DMS 273 (cell line): ENCODE results near the gene C1RL.
A peak's percentile ranks its signal among the peaks of the same experiment; 100 is the strongest.

ENCODE experiments used
- DNase-seq: peaks from one replicate; lab custom pipeline; 2025; ENCODE audit not compliant: unreplicated experiment; lab: John Stamatoyannopoulos, UW

Gene C1RL

DNA sequence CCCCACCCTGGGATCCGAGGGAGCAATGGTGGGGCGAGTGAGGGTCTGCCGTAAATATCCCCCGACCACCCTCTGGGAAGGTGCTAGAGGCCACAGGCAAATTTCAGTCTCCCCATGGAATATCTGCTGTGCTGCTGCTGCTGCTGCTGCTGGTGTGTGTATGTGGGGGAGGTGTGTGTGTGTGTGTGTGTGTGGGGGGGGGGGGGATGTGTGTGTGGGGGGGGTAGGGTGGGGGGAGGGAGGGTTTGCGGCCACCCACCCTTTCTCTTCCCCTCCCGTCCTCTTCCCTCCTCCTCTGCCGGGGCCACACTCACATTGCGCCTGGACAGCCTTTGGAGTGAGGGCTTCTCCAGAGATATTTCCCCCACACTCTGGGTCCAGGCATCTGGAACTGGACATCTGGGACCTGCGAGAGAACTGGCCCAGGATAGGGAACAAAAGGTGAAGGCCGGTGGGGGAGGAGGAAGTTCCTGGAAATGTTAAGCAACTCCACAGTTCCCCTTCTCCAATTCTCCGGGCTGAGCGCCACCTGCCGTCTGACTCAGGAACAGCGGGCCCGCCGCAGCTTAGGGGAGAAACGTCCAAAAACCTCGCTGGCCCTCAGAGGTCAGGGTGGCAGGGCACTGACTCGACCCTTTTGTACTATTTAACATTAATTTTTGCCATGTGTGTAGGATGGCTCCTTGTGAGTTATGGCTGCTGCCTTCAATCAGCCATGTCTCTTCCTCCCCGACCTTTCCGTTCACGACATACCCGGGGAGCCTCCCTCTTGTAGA is at the start of gene C1RL:
Gene C1RL (minus strand): TSS at position 419 of the 776 bp plus-strand sequence. CDS start 34 bp downstream, at position 385.
- DNase-seq = peak; percentile 84

GRCh38 chr12:7157391-7157790 is 48.4 kb upstream of the C1RL start:
- DNase-seq = no peak

- no peak for DNase-seq
Measured at GRCh38 chr12:7156259-7157197, 47.5 kb upstream of the C1RL start.

DNA sequence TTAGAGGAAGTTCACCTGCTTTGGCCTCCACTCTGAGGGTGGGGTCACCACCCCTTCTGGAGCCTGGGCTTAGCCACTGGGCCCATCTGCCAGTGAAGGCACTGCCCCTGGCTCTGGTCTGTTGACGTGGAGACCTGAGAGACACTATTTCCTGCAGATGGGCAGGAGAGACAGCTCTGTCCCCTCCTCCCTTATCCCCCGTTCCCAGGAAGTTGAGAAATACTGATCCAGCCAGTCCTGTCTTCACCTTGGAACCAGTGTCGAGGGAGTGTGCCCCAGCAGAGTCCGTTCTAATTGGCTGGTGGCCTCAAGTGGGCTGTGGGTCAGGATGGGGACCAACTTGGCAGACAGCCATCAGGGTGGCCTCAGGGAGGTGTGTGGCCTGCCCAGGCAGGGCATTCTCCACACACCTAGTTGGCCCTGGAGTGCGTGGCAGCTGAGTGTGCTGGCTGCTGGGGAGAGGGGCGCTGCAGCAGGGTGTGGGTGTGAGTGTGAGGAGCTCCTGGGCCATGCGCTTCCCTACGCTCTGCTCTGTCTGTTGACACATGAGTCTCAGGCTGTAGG is 46.5 kb upstream of the C1RL start:
- no peak for DNase-seq

DNA sequence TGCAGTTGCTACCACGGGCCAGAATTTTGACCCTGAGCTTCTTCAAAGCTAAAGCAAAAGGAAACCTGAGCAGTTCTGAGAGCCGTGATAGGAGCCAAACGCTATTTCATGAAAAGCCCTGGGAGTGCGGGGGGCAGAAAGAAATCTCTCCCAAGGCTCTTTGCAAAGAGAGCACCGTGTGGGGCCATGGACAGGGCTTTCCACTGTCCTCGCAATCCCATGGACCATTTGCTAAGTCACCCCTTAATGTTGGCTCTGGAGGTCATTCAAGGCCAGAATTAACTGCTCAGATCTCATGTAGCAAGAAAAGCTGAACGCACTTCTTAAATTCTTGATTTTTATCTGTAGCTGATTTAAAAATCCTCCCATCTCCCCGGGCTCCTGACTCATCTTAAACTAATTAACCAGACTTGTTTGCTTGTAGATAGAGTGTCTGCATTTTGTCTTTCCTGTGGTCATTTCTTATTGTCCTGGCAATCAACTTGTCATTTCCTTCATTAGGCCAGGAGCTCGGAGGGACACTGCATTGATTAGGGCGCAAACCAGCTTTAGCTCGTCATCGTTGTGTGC is 46.0 kb upstream of the C1RL start:
- no peak for DNase-seq

GRCh38 chr12:7154042-7154441 is 45.0 kb upstream of the C1RL start:
- no peak for DNase-seq

GRCh38 chr12:7152818-7153217 is 43.8 kb upstream of the C1RL start:
- no peak for DNase-seq

DNA sequence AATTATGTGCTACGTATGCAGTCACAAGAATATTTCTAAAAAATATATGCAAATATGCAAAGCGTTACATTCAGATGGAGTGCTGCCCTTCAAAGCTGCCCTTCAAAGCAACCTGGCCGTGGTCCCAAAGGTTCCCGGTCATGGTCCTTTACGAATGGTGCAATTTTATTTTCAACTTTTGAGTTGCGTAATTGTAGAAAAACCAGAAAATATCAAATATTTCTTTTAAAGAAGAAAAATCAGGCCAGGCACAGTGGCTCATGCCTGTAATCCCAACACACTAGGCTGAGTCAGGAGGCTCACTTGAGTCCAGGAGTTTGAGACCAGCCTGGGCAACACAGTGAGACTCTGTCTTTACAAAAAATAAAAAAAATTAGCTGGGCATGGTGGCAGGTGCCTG is 42.5 kb upstream of the C1RL start:
- no peak for DNase-seq

DNA sequence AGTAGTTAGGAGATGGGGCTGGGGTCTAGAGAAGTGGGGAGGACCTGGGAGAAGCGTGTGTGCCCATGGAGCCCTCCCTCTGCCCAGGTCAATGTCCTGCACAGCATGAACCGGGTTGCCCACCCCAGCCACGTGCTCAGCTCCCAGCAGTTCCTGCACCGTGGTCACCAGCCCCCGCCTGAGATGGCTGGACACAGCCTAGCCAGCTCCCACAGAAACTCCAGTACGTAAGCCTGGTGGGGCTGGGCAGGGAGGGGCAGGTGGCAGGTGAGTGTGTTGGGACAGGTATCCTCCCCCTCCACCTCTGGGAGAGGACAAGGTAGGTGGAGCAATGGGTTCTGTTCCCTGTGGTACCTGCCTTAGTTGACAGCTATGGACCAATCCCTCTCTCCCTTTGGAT is 41.8 kb upstream of the C1RL start:
- DNase-seq = no peak

- DNase-seq = no peak
Measured at GRCh38 chr12:7150356-7150755, 41.3 kb upstream of the C1RL start.

DNA sequence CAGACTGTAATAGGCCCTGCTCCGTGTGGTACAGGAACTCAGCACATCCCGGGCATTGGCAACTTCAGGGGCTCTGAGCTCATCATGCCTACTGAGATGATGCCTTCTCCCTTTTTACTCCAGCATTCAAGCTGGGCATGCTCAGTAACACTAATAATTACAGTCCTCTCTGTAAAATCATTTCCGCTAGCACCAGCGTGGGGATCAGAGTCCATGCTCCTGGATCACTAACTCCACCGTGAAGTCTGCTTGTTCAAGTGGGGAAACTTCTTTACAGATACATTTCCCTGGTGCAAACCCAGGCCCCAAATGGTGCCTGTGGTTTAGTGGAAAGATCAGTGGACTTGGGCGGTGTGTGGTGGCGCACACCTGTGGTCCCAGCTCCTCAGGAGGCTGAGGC is 37.9 kb upstream of the C1RL start:
- DNase-seq = no peak

DNA sequence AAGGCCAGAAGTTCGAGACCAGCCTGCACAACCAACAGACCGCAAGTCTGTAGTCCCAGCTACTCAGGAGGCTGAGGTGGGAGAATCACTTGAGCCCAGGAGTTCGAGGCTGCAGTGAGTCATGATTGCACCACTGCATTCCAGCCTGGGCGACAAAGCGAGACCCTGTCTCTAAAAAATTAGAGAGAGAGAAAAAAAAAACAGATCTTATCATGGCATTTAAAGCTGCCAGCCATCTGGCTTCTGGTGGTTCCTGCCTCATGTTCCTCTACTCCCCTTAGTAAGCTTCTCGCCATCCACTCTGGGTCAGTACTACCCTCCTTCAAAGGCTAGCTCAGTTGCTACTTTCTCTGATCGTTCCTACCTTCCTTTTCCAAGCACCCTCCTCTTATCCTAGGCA is 37.2 kb upstream of the C1RL start:
- DNase-seq = no peak

- no peak for DNase-seq
Measured at GRCh38 chr12:7145671-7146070, 36.7 kb upstream of the C1RL start.

- peak; percentile 51 for DNase-seq
Measured at GRCh38 chr12:7144414-7145120, 35.6 kb upstream of the C1RL start.

DNA sequence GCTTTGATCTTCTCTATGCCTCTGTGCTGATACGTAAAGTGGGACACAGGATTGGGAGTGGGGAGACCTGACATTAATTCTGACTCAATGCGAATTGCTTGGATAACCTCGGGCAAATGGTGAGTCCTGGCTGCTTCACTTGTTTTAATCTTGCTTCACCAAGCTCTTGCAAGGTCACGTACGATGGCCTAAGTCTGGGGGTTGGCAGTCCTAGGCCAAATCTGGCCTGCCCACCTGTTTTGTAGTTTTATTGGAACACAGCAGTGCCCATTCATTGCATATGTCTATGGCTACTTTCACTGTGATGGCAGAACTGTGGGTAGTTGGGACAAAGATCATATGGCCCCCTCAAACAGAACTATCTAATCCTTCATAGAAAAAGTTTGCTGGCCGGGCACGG is 34.5 kb upstream of the C1RL start:
- no peak for DNase-seq

DNA sequence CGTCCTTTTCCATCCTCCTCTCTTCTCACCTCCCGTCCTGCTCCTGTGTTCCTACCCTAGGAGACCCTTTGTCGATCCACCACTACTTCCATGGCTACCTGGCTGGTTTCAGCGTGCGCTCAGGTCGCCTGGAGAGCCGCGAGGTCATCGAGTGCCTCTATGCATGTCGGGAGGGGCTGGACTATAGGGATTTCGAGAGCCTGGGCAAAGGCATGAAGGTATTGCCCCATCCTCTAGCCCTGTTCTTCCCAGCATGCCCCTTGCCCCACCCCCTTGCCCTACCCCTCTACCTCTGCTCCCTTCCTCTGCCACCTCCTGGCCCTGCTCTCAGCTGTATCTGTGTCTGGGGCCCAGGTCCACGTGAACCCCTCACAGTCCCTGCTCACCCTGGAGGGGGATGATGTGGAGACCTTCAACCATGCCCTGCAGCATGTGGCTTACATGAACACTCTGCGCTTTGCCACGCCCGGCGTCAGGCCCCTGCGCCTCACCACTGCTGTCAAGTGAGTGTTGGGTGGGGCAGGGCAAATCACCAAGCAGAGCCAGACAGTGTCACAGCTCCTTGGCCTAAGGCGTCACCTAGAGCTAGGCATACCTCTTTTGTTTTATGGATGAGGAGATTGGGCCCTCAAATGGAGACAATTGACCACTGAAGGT is 33.9 kb upstream of the C1RL start:
- DNase-seq = no peak

DNA sequence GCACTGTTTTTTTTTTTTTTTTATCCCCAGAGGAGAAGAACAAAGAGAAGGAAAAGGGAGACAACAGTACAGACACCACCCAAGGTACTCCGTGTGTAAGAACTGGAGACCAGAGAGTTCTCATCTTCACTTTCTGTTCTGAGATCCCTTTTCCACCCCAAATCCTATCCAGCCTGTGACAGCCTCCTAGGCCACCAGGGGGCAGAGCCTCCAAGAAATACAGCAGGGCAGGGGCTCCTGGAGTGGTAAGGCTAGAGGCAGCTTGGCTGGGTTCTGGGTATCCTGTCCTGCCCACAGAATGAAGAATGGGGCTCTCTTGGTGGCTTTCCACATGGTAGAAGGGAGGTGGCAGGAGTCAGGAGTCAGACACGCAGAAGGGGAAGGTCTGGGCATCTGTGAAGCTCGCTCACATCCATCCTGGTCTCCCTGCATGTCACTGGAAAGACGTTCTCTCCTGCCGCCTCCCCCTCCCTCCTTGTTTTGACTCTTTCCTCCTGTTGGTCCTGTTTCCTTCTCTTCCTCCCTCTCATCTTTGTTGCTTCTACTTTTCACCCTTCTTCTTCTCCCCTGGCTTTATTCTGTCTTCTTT is 33.1 kb upstream of the C1RL start:
- DNase-seq = peak; percentile 71

DNA sequence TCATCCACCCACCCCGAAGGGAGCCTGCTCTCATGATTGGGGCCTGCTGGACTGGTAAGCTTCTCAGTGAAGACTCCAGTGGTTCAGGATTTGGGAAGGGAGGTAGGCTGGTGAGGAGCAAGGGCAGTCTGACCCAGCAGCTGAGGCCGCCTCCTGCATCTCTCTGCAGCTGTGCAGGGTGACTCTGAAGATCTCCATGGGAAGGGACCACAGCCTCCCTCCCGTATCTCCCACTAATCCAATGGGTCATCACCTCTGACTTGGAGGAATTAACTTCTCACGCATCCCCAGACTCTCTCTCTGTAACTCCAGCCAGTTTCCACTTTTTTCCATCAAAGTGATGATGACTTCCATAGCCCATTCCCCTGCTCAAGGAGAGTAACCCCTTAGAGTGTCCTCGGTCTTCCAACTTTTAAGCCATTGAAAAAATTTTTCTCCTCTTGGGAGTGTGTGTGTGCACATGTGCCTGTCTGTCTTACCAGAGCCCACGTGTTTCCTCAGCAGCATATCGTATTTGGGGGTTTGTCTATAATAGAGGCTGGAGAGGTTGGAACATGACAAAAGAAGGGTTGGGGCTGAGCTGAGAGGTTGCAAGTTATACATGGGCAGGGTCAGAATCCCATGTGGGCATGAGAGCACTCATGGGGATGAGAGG is 32.5 kb upstream of the C1RL start:
- no peak for DNase-seq

DNA sequence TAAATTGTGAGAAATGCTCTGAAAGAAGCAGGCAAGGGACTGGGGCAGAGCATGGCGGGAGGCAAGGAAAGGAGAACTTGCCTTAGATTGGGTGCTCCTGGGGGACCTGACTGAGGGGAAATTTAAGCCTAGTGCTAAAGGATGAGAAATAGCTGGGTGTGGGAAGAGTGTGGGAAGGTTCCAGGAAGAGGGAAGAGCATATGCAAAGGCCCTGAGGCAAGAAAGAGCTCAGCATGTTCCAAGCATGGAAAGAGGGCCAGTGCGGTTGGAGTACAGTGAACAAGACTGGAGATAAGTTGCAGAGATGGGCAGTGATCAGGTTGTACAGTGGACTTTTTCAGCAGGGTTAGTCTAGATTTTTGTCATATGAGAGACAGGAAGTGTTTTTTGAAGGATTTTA is 30.2 kb upstream of the C1RL start:
- DNase-seq = no peak
